Measurements from ENCODE around the gene GORASP2.

GRCh38 chr2:170887896-170888295 is 41.2 kb upstream of the GORASP2 start:
- TF ChIP-seq CTCF (conservative IDR thresholded peaks at IDR 0.05; ENCODE audit: low read depth, low read length) (no peak), EZH2 (IDR thresholded peaks at IDR 0.05; ENCODE audit: borderline replicate concordance, low read depth, low read length, poor library complexity, severe bottlenecking) (no peak)

Data from A673 (cell line).